ENCODE measurements around the gene ANTXR2.

DNA sequence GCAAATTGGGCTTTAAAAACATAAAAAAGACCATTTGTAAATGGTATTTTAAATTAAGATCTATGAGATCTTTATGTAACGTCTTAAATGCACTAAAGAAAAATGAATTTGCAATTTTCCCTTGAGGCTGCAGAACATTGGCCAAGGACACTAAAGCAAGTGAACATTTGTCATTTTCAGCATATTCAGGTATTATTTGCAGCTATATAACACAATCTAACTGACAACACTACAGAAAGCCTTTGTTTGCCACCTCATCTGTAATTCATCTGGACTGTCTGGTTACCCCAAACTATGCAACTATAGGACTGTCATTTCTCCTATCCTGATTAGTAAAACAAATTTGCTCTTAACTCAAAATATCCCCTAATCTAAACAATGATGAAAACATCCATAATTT is 74.8 kb downstream of the ANTXR2 start:
- TF ChIP-seq POLR2AphosphoS5 (IDR thresholded peaks at IDR 0.05; ENCODE audit: insufficient read depth in 1 of 2, low read depth in 1 of 2) (no peak), CTCF (IDR thresholded peaks at IDR 0.05) (no peak), POLR2A (IDR thresholded peaks at IDR 0.05) (no peak)

Data from vagina (tissue), 2 donors.